ENCODE results near the gene CCDC13. TPM values are rescaled to one million over a fixed set of nuclear protein-coding genes. Genes with fewer than 3 reads are reported as not detected.

CCDC13 gene
- total and polyA plus RNA-seq, 2 of the 13 experiments (the other 11 are each of a cell fraction or from before 2014, with no cell fraction given), result 0.22 to 0.51 TPM

- no peak for TF ChIP-seq CEBPG (CRISPR knock-in tag; IDR thresholded peaks at IDR 0.05)
- no peak for TF ChIP-seq ZNF251 (CRISPR knock-in tag; IDR thresholded peaks at IDR 0.05)
- no peak for TF ChIP-seq ZNF543 (CRISPR knock-in tag; IDR thresholded peaks at IDR 0.05)
- TF ChIP-seq ZBTB7B (CRISPR knock-in tag; IDR thresholded peaks at IDR 0.05), result no peak
- TF ChIP-seq GABPB1 (CRISPR knock-in tag; IDR thresholded peaks at IDR 0.05), result no peak
- TF ChIP-seq XBP1 (CRISPR knock-in tag; IDR thresholded peaks at IDR 0.05), result no peak
- no peak for TF ChIP-seq RARA (CRISPR knock-in tag; IDR thresholded peaks at IDR 0.05)
- TF ChIP-seq JUN (CRISPR knock-in tag; IDR thresholded peaks at IDR 0.05), result no peak
- TF ChIP-seq ZNF749 (CRISPR knock-in tag; IDR thresholded peaks at IDR 0.05; ENCODE audit: borderline replicate concordance), result no peak
- no peak for TF ChIP-seq SRSF4 (IDR thresholded peaks at IDR 0.05; ENCODE audit: low read depth, low read length, poor library complexity, severe bottlenecking)
- TF ChIP-seq ZNF616 (CRISPR knock-in tag; IDR thresholded peaks at IDR 0.05; ENCODE audit: low read depth), result no peak
- no peak for TF ChIP-seq XRCC5 (optimal IDR thresholded peaks at IDR 0.05; ENCODE audit: low read length)
- TF ChIP-seq ZNF253 (CRISPR knock-in tag; IDR thresholded peaks at IDR 0.05; ENCODE audit: borderline replicate concordance), result no peak
- no peak for TF ChIP-seq MTF2 (CRISPR knock-in tag; IDR thresholded peaks at IDR 0.05; ENCODE audit: borderline replicate concordance)
Measured at GRCh38 chr3:42764115-42764514, 8.9 kb downstream of the CCDC13 start (continued).

DNA sequence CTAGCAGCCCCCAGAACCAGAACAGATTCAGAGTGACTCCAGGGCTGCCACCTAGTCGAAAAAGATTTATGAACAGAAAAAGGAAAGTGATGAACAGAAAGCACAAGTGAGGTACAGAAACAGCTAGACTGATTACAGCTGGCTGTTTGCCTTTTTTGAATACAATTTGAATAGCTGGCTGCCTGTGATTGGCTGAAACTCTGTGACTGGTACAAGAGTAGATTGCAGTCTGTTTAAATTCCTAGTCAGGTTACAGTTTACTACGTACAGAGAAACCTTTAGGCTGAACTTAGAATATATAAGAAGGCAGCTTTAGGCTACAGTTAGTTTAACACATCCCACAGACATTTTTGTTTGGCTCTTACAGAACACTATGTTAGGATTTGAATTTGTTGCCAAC is 10.0 kb downstream of the CCDC13 start:
- Histone ChIP-seq H3K4me3 (replicated peaks in 1 of 3; ENCODE audit: insufficient read depth in 1 of 3, low read depth in 2 of 3, low read length in 3 of 3) (no peak overlapping the region), H3K4me2 (ENCODE audit: low read depth, low read length) (peak overlapping the region; percentile 15; the same call in 1 of the 2 replicates), H3K27me3 (ENCODE audit: control insufficient read depth in 1 of 2, insufficient read depth in 2 of 2, low read length in 2 of 2) (no peaks in the 10 kb centered on the region), H3K9ac (ENCODE audit: insufficient read depth, low read depth, low read length) (no peak overlapping the region), H2AFZ (ENCODE audit: low read length) (no peak overlapping the region), H3K27ac (ENCODE audit: extremely low read length, insufficient read depth, low read length) (no peak overlapping the region), H4K20me1 (ENCODE audit: insufficient read depth, low read length) (no peaks in the 10 kb centered on the region), H3K79me2 (ENCODE audit: insufficient read depth, low read length) (no peaks in the 10 kb centered on the region), H3K9me3 (ENCODE audit: low read length) (no peaks in the 10 kb centered on the region), H3K4me1 (ENCODE audit: insufficient read depth, low read length) (peaks cover 36% of the 10 kb centered on the region), H3K36me3 (replicated peaks in 1 of 2; ENCODE audit: control insufficient read depth in 1 of 2, insufficient read depth in 2 of 2, low read length in 2 of 2) (no peaks in the 10 kb centered on the region)
- ChIA-PET POLR2A (interaction anchor here (0.9 to 2.0 kb wide), 3 partner anchors 7 to 42 kb away, joined by 3 to 9 read pairs (median 4); partner anchors contain the start of gene HIGD1A), CTCF (ENCODE audit: low intra/inter-chr PET ratio, low total read pairs) (no interaction called here)
- no peak for DNase-seq (ENCODE audit: low spot score)
- 24% methylated on average over 2 of the region's 2 CpGs for WGBS (ENCODE audit: low lambda C conversion rate)
- no TSS peak for BruUV-seq (replicated peaks)
- no peak for FAIRE-seq
- TF ChIP-seq ZNF264 (CRISPR knock-in tag; IDR thresholded peaks at IDR 0.05), result no peak
- TF ChIP-seq ZNF768 (CRISPR knock-in tag; IDR thresholded peaks at IDR 0.05), result no peak
- TF ChIP-seq, protein P1, sequence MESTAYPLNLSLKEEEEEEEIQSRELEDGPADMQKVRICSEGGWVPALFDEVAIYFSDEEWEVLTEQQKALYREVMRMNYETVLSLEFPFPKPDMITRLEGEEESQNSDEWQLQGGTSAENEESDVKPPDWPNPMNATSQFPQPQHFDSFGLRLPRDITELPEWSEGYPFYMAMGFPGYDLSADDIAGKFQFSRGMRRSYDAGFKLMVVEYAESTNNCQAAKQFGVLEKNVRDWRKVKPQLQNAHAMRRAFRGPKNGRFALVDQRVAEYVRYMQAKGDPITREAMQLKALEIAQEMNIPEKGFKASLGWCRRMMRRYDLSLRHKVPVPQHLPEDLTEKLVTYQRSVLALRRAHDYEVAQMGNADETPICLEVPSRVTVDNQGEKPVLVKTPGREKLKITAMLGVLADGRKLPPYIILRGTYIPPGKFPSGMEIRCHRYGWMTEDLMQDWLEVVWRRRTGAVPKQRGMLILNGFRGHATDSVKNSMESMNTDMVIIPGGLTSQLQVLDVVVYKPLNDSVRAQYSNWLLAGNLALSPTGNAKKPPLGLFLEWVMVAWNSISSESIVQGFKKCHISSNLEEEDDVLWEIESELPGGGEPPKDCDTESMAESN (CRISPR knock-in tag; conservative IDR thresholded peaks at IDR 0.05), result no peak
- no peak for TF ChIP-seq PBX3 (CRISPR knock-in tag; IDR thresholded peaks at IDR 0.05; ENCODE audit: borderline replicate concordance)
- TF ChIP-seq SKI (IDR thresholded peaks at IDR 0.05; ENCODE audit: partially characterized antibody), result no peak
- no peak for TF ChIP-seq RNF2 (conservative IDR thresholded peaks at IDR 0.05; ENCODE audit: low read depth)
- TF ChIP-seq NR2F2 (IDR thresholded peaks at IDR 0.05; ENCODE audit: borderline replicate concordance, low read depth), result no peak
- no peak for TF ChIP-seq CBX2 (IDR thresholded peaks at IDR 0.05; ENCODE audit: low read depth, low read length)
- TF ChIP-seq CBX2 (CRISPR knock-in tag; IDR thresholded peaks at IDR 0.05; ENCODE audit: low read depth), result no peak
- in situ Hi-C loops (cut with HindIII; ENCODE audit: extremely low pct_ligation_motif_present, low pct_unique_long_range_greater_than_20kb), result no loop called here
- intact Hi-C loops (cut with micrococcal nuclease; ENCODE audit: unreplicated experiment), result no loop called here
- no peak; the same call in 2 of the 3 replicates for ATAC-seq

All from HepG2 (cell line).